Cardiac muscle cell (in vitro differentiated cells and primary cell): ENCODE measurements around the gene PITPNC1. TPM values are rescaled to one million over a fixed set of nuclear protein-coding genes. Genes with fewer than 3 reads are reported as not detected.

ENCODE experiments used
- DNase-seq, 2 donors: peaks; one replicate each; pipeline versions ENCODE4 v3.0.0 to v3.0.0-alpha.2; 2010 to 2017; ENCODE audit warnings: low read depth in 1 of 2, low spot score in 1 of 2
- H3K27ac ChIP-seq: fragments of 200-600 bp; sonication (generic); 2 replicates; pipeline ENCODE4 v1.5.1; 2016
- H3K27me3 ChIP-seq: fragments of 200-600 bp; sonication (generic); 2 replicates; pipeline ENCODE4 v1.6.0; 2016; ENCODE audit warnings: control low read depth
- H3K36me3 ChIP-seq: fragments of 200-600 bp; sonication (generic); 2 replicates; pipeline ENCODE4 v1.5.1; 2016; ENCODE audit warnings: control low read depth
- H3K4me1 ChIP-seq: fragments of 200-600 bp; sonication (generic); 2 replicates; pipeline ENCODE4 v1.8.1; 2017; ENCODE audit warnings: low read depth, mild to moderate bottlenecking, mixed run types
- H3K4me3 ChIP-seq: fragments of 200-600 bp; sonication (generic); 2 replicates; pipeline ENCODE4 v1.5.1; 2016; ENCODE audit warnings: mild to moderate bottlenecking
- H3K9me3 ChIP-seq: fragments of 200-600 bp; sonication (generic); 2 replicates; pipeline ENCODE4 v1.5.1; 2017; ENCODE audit warnings: low read depth, mild to moderate bottlenecking, control low read depth
- CTCF ChIP-seq: IDR thresholded peaks from 2 replicates; pipeline ENCODE4 v1.5.1; 2012; ENCODE audit warnings: low read depth, mild to moderate bottlenecking, low read length
- polyA plus RNA-seq: library from polyadenylated mRNA; unstranded; fragments of >200 nt; fragmentation: Nextera tagmentation; extraction: Ambion mirVana; gene quantifications from 2 replicates; pipeline ENCODE4 v1.2.1, GENCODE V29; 2016
- total RNA-seq: library from RNA; depleted of rRNA; stranded (reverse); fragments of >200 nt; gene quantifications from 2 replicates; pipeline ENCODE4 v1.2.3, GENCODE V29; 2016

Gene PITPNC1
- total and polyA plus RNA-seq, 2 experiments from 2014 or later, result 4.8 to 5.7 TPM

- no peaks in the 10 kb centered on the region for H3K36me3 ChIP-seq
- H3K27ac ChIP-seq, result no peak overlapping the region
- no peaks in the 10 kb centered on the region for H3K9me3 ChIP-seq
- TF ChIP-seq CTCF, result no peak
- H3K4me1 ChIP-seq, result peaks cover 13% of the 10 kb centered on the region
- H3K27me3 ChIP-seq, result no peaks in the 10 kb centered on the region
- H3K4me3 ChIP-seq, result no peak overlapping the region
- no peak for DNase-seq
Observed at GRCh38 chr17:67563692-67564228, 186.7 kb downstream of the PITPNC1 start.

- TF ChIP-seq CTCF, result no peak
Observed at GRCh38 chr17:67565068-67565467, 188.0 kb downstream of the PITPNC1 start.

GRCh38 chr17:67566656-67567055 lies 189.6 kb downstream of the PITPNC1 start:
- DNase-seq, result no peak
- Histone ChIP-seq H3K9me3 (no peaks in the 10 kb centered on the region), H3K27me3 (no peaks in the 10 kb centered on the region), H3K4me3 (no peak overlapping the region), H3K36me3 (no peaks in the 10 kb centered on the region), H3K4me1 (peaks cover 11% of the 10 kb centered on the region), H3K27ac (no peak overlapping the region)
- TF ChIP-seq CTCF, result no peak

More at GRCh38 chr17:67565068-67565467, 188.0 kb downstream of the PITPNC1 start:
- Histone ChIP-seq H3K27ac (no peak overlapping the region), H3K36me3 (no peaks in the 10 kb centered on the region), H3K27me3 (no peaks in the 10 kb centered on the region), H3K4me1 (peaks cover 16% of the 10 kb centered on the region), H3K9me3 (no peaks in the 10 kb centered on the region), H3K4me3 (no peak overlapping the region)
- DNase-seq, result no peak

- TF ChIP-seq CTCF, result no peak
- Histone ChIP-seq H3K27ac (no peak overlapping the region), H3K27me3 (no peaks in the 10 kb centered on the region), H3K9me3 (no peaks in the 10 kb centered on the region), H3K36me3 (no peaks in the 10 kb centered on the region), H3K4me3 (no peak overlapping the region), H3K4me1 (peaks cover 11% of the 10 kb centered on the region)
- DNase-seq, result no peak
Observed at GRCh38 chr17:67569015-67569451, 192.0 kb downstream of the PITPNC1 start.

- Histone ChIP-seq H3K9me3 (no peaks in the 10 kb centered on the region), H3K27me3 (no peaks in the 10 kb centered on the region), H3K4me1 (peaks cover 11% of the 10 kb centered on the region), H3K36me3 (no peaks in the 10 kb centered on the region), H3K27ac (no peak overlapping the region), H3K4me3 (no peak overlapping the region)
- no peak for TF ChIP-seq CTCF
- DNase-seq, result no peak
Observed at GRCh38 chr17:67569873-67570272, 192.8 kb downstream of the PITPNC1 start.
